ENCODE measurements around the gene MEGF11.

The MEGF11 gene

GRCh38 chr15:65927545-65927944 is 326.0 kb downstream of the MEGF11 start:
- Histone ChIP-seq H3K27ac (ENCODE audit: poor library complexity, severe bottlenecking) (no peak overlapping the region), H3K36me3 (ENCODE audit: low read depth) (no peaks in the 10 kb centered on the region), H3K4me1 (ENCODE audit: insufficient read depth, poor library complexity, severe bottlenecking) (no peaks in the 10 kb centered on the region), H3K9me3 (ENCODE audit: severe bottlenecking) (no peaks in the 10 kb centered on the region), H3K27me3 (ENCODE audit: insufficient read depth, poor library complexity, severe bottlenecking) (no peaks in the 10 kb centered on the region), H3K4me3 (ENCODE audit: severe bottlenecking) (no peak overlapping the region)
- no peak for TF ChIP-seq CTCF (IDR thresholded peaks at IDR 0.05; ENCODE audit: poor library complexity, severe bottlenecking)
- ATAC-seq (ENCODE audit: low read depth) (peak; percentile 42; the same call in 1 of the 3 replicates), DNase-seq (ENCODE audit: low spot score) (no peak)

GRCh38 chr15:65926899-65927298 is 326.7 kb downstream of the MEGF11 start:
- ATAC-seq (ENCODE audit: low read depth): no peak
- Histone ChIP-seq H3K27ac (ENCODE audit: poor library complexity, severe bottlenecking) (no peak overlapping the region), H3K4me1 (ENCODE audit: insufficient read depth, poor library complexity, severe bottlenecking) (no peaks in the 10 kb centered on the region), H3K36me3 (ENCODE audit: low read depth) (no peaks in the 10 kb centered on the region), H3K27me3 (ENCODE audit: insufficient read depth, poor library complexity, severe bottlenecking) (no peaks in the 10 kb centered on the region), H3K9me3 (ENCODE audit: severe bottlenecking) (no peaks in the 10 kb centered on the region), H3K4me3 (ENCODE audit: severe bottlenecking) (no peak overlapping the region)
- no peak for TF ChIP-seq CTCF (IDR thresholded peaks at IDR 0.05; ENCODE audit: poor library complexity, severe bottlenecking)
- DNase-seq (ENCODE audit: low spot score): no peak

GRCh38 chr15:65926459-65926858 is 327.1 kb downstream of the MEGF11 start:
- no peak for DNase-seq (ENCODE audit: low spot score)
- ATAC-seq (ENCODE audit: low read depth): no peak
- Histone ChIP-seq H3K27me3 (ENCODE audit: insufficient read depth, poor library complexity, severe bottlenecking) (no peaks in the 10 kb centered on the region), H3K4me1 (ENCODE audit: insufficient read depth, poor library complexity, severe bottlenecking) (no peaks in the 10 kb centered on the region), H3K36me3 (ENCODE audit: low read depth) (no peaks in the 10 kb centered on the region), H3K4me3 (ENCODE audit: severe bottlenecking) (no peak overlapping the region), H3K9me3 (ENCODE audit: severe bottlenecking) (no peaks in the 10 kb centered on the region), H3K27ac (ENCODE audit: poor library complexity, severe bottlenecking) (no peak overlapping the region)
- TF ChIP-seq CTCF (IDR thresholded peaks at IDR 0.05; ENCODE audit: poor library complexity, severe bottlenecking): no peak

- Histone ChIP-seq H3K27me3 (ENCODE audit: insufficient read depth, poor library complexity, severe bottlenecking) (no peaks in the 10 kb centered on the region), H3K4me1 (ENCODE audit: insufficient read depth, poor library complexity, severe bottlenecking) (no peaks in the 10 kb centered on the region), H3K27ac (ENCODE audit: poor library complexity, severe bottlenecking) (no peak overlapping the region), H3K4me3 (ENCODE audit: severe bottlenecking) (no peak overlapping the region), H3K36me3 (ENCODE audit: low read depth) (no peaks in the 10 kb centered on the region), H3K9me3 (ENCODE audit: severe bottlenecking) (no peaks in the 10 kb centered on the region)
- no peak for ATAC-seq (ENCODE audit: low read depth)
- DNase-seq (ENCODE audit: low spot score): no peak
- no peak for TF ChIP-seq CTCF (IDR thresholded peaks at IDR 0.05; ENCODE audit: poor library complexity, severe bottlenecking)
Observed at GRCh38 chr15:65925338-65925737, 328.2 kb downstream of the MEGF11 start.

- DNase-seq (ENCODE audit: low spot score) (no peak), ATAC-seq (ENCODE audit: low read depth) (no peak)
- Histone ChIP-seq H3K36me3 (ENCODE audit: low read depth) (no peaks in the 10 kb centered on the region), H3K4me1 (ENCODE audit: insufficient read depth, poor library complexity, severe bottlenecking) (no peaks in the 10 kb centered on the region), H3K27me3 (ENCODE audit: insufficient read depth, poor library complexity, severe bottlenecking) (no peaks in the 10 kb centered on the region), H3K4me3 (ENCODE audit: severe bottlenecking) (no peak overlapping the region), H3K9me3 (ENCODE audit: severe bottlenecking) (no peaks in the 10 kb centered on the region), H3K27ac (ENCODE audit: poor library complexity, severe bottlenecking) (no peak overlapping the region)
- no peak for TF ChIP-seq CTCF (IDR thresholded peaks at IDR 0.05; ENCODE audit: poor library complexity, severe bottlenecking)
Observed at GRCh38 chr15:65924004-65924403, 329.5 kb downstream of the MEGF11 start.

All from RWPE2 (cell line).